ENCODE results near the gene ZNF750.

Gene ZNF750

DNA sequence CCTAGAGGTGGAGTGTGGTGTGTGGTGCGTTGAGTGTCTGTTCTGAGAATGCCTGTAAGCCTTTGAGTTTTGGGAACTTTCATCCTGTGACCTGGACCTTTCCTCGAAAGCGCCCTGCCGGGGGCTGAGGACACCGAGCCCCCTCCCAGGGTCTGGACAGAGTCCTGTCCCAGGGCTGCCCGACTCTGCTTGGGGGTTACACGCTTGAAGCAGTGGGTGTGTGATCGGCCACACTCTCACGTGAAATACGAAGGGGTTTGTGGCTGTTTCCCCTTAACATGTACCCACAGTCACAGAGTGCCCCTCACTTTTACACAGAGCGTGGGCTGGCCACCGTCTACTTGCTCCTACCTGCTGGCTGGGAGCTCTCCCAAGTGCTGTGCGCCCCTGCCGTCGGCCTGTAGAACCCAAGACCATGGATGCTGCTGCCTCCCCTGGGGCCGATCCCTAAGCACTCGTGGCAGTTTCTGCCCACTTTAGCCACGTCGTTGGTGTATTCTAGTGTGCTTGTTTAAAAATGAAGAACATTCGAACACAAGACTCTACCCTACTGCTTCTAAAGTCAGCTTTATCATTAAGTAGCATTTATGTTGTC lies 6.8 kb downstream of the ZNF750 start:
- H3K36me3 ChIP-seq (ENCODE audit: control insufficient read depth, insufficient read depth, low read length), result peaks cover 4% of the 10 kb centered on the region
- no peaks in the 10 kb centered on the region for H3K4me1 ChIP-seq (ENCODE audit: control insufficient read depth, insufficient read depth, low read length, poor library complexity, severe bottlenecking)
- no peak overlapping the region for H3K4me3 ChIP-seq (ENCODE audit: insufficient read depth, low read depth, low read length, poor library complexity, severe bottlenecking)
- DNase-seq, result no peak
- H3K9me3 ChIP-seq (ENCODE audit: control insufficient read depth, low read length), result no peaks in the 10 kb centered on the region
- no peak overlapping the region for H3K27ac ChIP-seq (ENCODE audit: insufficient read depth, low read length, poor library complexity, severe bottlenecking)
- no peaks in the 10 kb centered on the region for H3K27me3 ChIP-seq (replicated peaks; ENCODE audit: control insufficient read depth, insufficient read depth, low read length, poor library complexity, severe bottlenecking)

- peaks cover 7% of the 10 kb centered on the region for H3K36me3 ChIP-seq (ENCODE audit: control insufficient read depth, insufficient read depth, low read length)
- no peak overlapping the region for H3K27ac ChIP-seq (ENCODE audit: insufficient read depth, low read length, poor library complexity, severe bottlenecking)
- no peaks in the 10 kb centered on the region for H3K9me3 ChIP-seq (ENCODE audit: control insufficient read depth, low read length)
- no peak for DNase-seq
- no peaks in the 10 kb centered on the region for H3K4me1 ChIP-seq (ENCODE audit: control insufficient read depth, insufficient read depth, low read length, poor library complexity, severe bottlenecking)
- H3K4me3 ChIP-seq (ENCODE audit: insufficient read depth, low read depth, low read length, poor library complexity, severe bottlenecking), result no peak overlapping the region
- no peaks in the 10 kb centered on the region for H3K27me3 ChIP-seq (replicated peaks; ENCODE audit: control insufficient read depth, insufficient read depth, low read length, poor library complexity, severe bottlenecking)
Observed at GRCh38 chr17:82832411-82832810, 7.4 kb downstream of the ZNF750 start.

DNA sequence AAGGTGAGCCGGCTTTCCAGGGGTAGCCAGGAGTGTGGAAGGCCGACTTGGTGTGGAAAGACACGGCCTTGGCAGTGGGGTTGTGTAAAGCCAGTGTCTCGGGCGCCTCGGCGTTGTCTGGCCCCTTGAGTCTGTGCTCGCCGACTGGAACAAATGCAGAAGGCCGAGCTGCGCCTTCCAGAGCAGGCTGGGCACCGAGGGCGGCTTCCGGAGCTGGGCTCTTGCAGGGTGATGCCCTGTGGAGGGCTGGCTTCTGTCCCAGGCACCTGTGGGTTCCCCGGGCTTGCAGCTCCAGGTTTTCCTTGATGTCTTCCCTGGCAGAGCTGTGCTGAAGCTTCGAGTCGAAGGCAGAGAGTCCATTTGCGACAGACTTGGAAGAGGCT lies 8.0 kb downstream of the ZNF750 start:
- Histone ChIP-seq H3K9me3 (ENCODE audit: control insufficient read depth, low read length) (no peaks in the 10 kb centered on the region), H3K36me3 (ENCODE audit: control insufficient read depth, insufficient read depth, low read length) (peaks cover 7% of the 10 kb centered on the region), H3K4me1 (ENCODE audit: control insufficient read depth, insufficient read depth, low read length, poor library complexity, severe bottlenecking) (no peaks in the 10 kb centered on the region), H3K27me3 (replicated peaks; ENCODE audit: control insufficient read depth, insufficient read depth, low read length, poor library complexity, severe bottlenecking) (no peaks in the 10 kb centered on the region), H3K4me3 (ENCODE audit: insufficient read depth, low read depth, low read length, poor library complexity, severe bottlenecking) (no peak overlapping the region), H3K27ac (ENCODE audit: insufficient read depth, low read length, poor library complexity, severe bottlenecking) (no peak overlapping the region)
- no peak for DNase-seq

- Histone ChIP-seq H3K9me3 (ENCODE audit: control insufficient read depth, low read length) (no peaks in the 10 kb centered on the region), H3K36me3 (ENCODE audit: control insufficient read depth, insufficient read depth, low read length) (peaks cover 7% of the 10 kb centered on the region), H3K4me3 (ENCODE audit: insufficient read depth, low read depth, low read length, poor library complexity, severe bottlenecking) (no peak overlapping the region), H3K27me3 (replicated peaks; ENCODE audit: control insufficient read depth, insufficient read depth, low read length, poor library complexity, severe bottlenecking) (no peaks in the 10 kb centered on the region), H3K4me1 (ENCODE audit: control insufficient read depth, insufficient read depth, low read length, poor library complexity, severe bottlenecking) (no peaks in the 10 kb centered on the region), H3K27ac (ENCODE audit: insufficient read depth, low read length, poor library complexity, severe bottlenecking) (no peak overlapping the region)
- DNase-seq, result no peak
Observed at GRCh38 chr17:82831041-82831817, 8.6 kb downstream of the ZNF750 start.

DNA sequence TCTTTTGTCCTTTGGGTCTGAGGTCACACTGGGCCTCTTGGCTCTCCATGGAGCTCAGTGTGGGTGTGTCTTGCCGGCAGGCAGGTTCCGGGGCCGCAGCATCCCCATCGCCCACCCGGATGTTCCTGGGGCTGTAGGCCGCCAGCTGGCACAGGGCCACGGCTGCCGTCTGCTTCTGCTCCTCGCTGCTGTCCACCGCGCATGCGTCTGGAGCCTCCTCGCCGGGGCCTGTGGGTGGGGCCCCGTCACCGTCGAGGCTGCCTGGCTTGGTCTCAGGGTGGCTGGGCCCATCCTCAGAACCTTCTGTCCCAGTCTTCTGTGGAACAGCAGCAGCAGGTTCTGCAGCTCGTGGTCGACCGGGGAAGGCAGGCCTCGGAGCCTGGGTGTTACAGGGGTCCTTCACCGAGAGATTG lies 9.6 kb downstream of the ZNF750 start:
- Histone ChIP-seq H3K9me3 (ENCODE audit: control insufficient read depth, low read length) (no peaks in the 10 kb centered on the region), H3K27ac (ENCODE audit: insufficient read depth, low read length, poor library complexity, severe bottlenecking) (no peak overlapping the region), H3K36me3 (ENCODE audit: control insufficient read depth, insufficient read depth, low read length) (peaks cover 7% of the 10 kb centered on the region), H3K27me3 (replicated peaks; ENCODE audit: control insufficient read depth, insufficient read depth, low read length, poor library complexity, severe bottlenecking) (no peaks in the 10 kb centered on the region), H3K4me1 (ENCODE audit: control insufficient read depth, insufficient read depth, low read length, poor library complexity, severe bottlenecking) (no peaks in the 10 kb centered on the region), H3K4me3 (ENCODE audit: insufficient read depth, low read depth, low read length, poor library complexity, severe bottlenecking) (no peak overlapping the region)
- no peak for DNase-seq

DNA sequence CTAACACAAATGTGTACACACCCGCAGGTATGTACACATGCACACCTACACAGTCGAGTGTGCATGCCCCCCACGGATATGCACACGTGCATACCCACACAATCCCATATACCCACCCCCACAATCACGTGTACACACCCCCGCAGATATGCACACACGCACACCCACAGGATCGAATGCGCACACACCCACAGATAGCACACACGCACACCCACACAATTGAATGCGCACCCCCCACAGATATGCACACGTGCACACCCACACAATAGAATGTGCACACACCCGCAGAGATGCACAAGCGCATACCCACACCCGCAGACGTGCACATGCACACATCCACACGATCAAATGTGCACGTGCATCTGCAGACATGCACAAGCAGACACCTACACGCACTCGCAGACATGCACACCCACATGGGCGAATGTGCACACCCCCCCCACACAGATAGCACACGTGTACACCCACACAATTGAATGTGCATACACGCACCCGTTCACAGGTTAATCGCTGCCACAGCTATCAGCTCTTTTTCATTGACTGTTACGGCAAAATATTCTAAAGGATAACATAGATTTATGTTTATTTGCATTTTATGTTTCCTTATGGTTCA lies 10.8 kb downstream of the ZNF750 start:
- H3K36me3 ChIP-seq (ENCODE audit: control insufficient read depth, insufficient read depth, low read length), result peaks cover 7% of the 10 kb centered on the region
- no peaks in the 10 kb centered on the region for H3K4me1 ChIP-seq (ENCODE audit: control insufficient read depth, insufficient read depth, low read length, poor library complexity, severe bottlenecking)
- no peak for DNase-seq
- no peak overlapping the region for H3K4me3 ChIP-seq (ENCODE audit: insufficient read depth, low read depth, low read length, poor library complexity, severe bottlenecking)
- H3K27ac ChIP-seq (ENCODE audit: insufficient read depth, low read length, poor library complexity, severe bottlenecking), result no peak overlapping the region
- no peaks in the 10 kb centered on the region for H3K9me3 ChIP-seq (ENCODE audit: control insufficient read depth, low read length)
- H3K27me3 ChIP-seq (replicated peaks; ENCODE audit: control insufficient read depth, insufficient read depth, low read length, poor library complexity, severe bottlenecking), result no peaks in the 10 kb centered on the region

GRCh38 chr17:82826956-82827355 lies 12.9 kb downstream of the ZNF750 start:
- Histone ChIP-seq H3K4me3 (ENCODE audit: insufficient read depth, low read depth, low read length, poor library complexity, severe bottlenecking) (no peak overlapping the region), H3K36me3 (ENCODE audit: control insufficient read depth, insufficient read depth, low read length) (peaks cover 3% of the 10 kb centered on the region), H3K4me1 (ENCODE audit: control insufficient read depth, insufficient read depth, low read length, poor library complexity, severe bottlenecking) (no peaks in the 10 kb centered on the region), H3K27ac (ENCODE audit: insufficient read depth, low read length, poor library complexity, severe bottlenecking) (no peak overlapping the region), H3K9me3 (ENCODE audit: control insufficient read depth, low read length) (no peaks in the 10 kb centered on the region), H3K27me3 (replicated peaks; ENCODE audit: control insufficient read depth, insufficient read depth, low read length, poor library complexity, severe bottlenecking) (no peaks in the 10 kb centered on the region)
- DNase-seq, result no peak

- Histone ChIP-seq H3K27me3 (replicated peaks; ENCODE audit: control insufficient read depth, insufficient read depth, low read length, poor library complexity, severe bottlenecking) (no peaks in the 10 kb centered on the region), H3K36me3 (ENCODE audit: control insufficient read depth, insufficient read depth, low read length) (peaks cover 3% of the 10 kb centered on the region)
- DNase-seq, result no peak
Observed at GRCh38 chr17:82826211-82826610, 13.6 kb downstream of the ZNF750 start.

GRCh38 chr17:82825540-82826124 lies 14.2 kb downstream of the ZNF750 start:
- H3K9me3 ChIP-seq (ENCODE audit: control insufficient read depth, low read length), result no peaks in the 10 kb centered on the region
- H3K4me1 ChIP-seq (ENCODE audit: control insufficient read depth, insufficient read depth, low read length, poor library complexity, severe bottlenecking), result no peaks in the 10 kb centered on the region
- H3K36me3 ChIP-seq (ENCODE audit: control insufficient read depth, insufficient read depth, low read length), result peaks cover 3% of the 10 kb centered on the region
- H3K4me3 ChIP-seq (ENCODE audit: insufficient read depth, low read depth, low read length, poor library complexity, severe bottlenecking), result no peak overlapping the region
- no peak for DNase-seq
- no peaks in the 10 kb centered on the region for H3K27me3 ChIP-seq (replicated peaks; ENCODE audit: control insufficient read depth, insufficient read depth, low read length, poor library complexity, severe bottlenecking)
- H3K27ac ChIP-seq (ENCODE audit: insufficient read depth, low read length, poor library complexity, severe bottlenecking), result no peak overlapping the region

More at GRCh38 chr17:82826211-82826610, 13.6 kb downstream of the ZNF750 start:
- Histone ChIP-seq H3K9me3 (ENCODE audit: control insufficient read depth, low read length) (no peaks in the 10 kb centered on the region), H3K4me3 (ENCODE audit: insufficient read depth, low read depth, low read length, poor library complexity, severe bottlenecking) (no peak overlapping the region), H3K4me1 (ENCODE audit: control insufficient read depth, insufficient read depth, low read length, poor library complexity, severe bottlenecking) (no peaks in the 10 kb centered on the region), H3K27ac (ENCODE audit: insufficient read depth, low read length, poor library complexity, severe bottlenecking) (no peak overlapping the region)

DNA sequence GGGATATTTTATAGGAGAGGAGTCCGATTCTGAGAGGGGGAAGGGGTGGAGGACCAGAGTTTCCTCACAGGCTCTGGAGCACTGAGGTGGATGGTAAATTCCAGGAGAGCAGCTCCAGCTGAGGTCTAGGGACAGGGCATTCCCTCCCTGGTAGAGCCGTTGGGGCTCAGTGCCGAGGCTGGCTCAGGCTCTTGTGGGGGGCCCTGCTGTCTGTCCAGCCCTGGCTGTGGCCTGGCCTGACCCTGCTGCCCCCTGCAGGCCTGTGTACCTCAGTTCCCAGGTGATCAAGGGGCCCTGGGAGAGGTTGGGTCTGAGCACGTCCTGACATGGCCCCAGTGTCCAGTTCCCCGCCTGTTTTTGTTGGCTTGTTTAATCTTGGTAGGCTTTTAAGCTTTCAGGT lies 16.8 kb downstream of the ZNF750 start:
- H3K9me3 ChIP-seq (ENCODE audit: control insufficient read depth, low read length), result no peaks in the 10 kb centered on the region
- no peak overlapping the region for H3K27ac ChIP-seq (ENCODE audit: insufficient read depth, low read length, poor library complexity, severe bottlenecking)
- H3K27me3 ChIP-seq (replicated peaks; ENCODE audit: control insufficient read depth, insufficient read depth, low read length, poor library complexity, severe bottlenecking), result no peaks in the 10 kb centered on the region
- peaks cover 12% of the 10 kb centered on the region for H3K36me3 ChIP-seq (ENCODE audit: control insufficient read depth, insufficient read depth, low read length)
- no peak overlapping the region for H3K4me3 ChIP-seq (ENCODE audit: insufficient read depth, low read depth, low read length, poor library complexity, severe bottlenecking)
- no peak for DNase-seq
- no peaks in the 10 kb centered on the region for H3K4me1 ChIP-seq (ENCODE audit: control insufficient read depth, insufficient read depth, low read length, poor library complexity, severe bottlenecking)
